Effector memory CD8-positive, alpha-beta T cell (primary cell): ENCODE data around the gene CCDC78.

Experiments used
- ATAC-seq: fragments of 150-1000 bp; cut with Tn5 transposase; replicated peaks from 2 replicates; pipeline ENCODE4 v1.10.0; 2021; ENCODE audit warnings: mild to moderate bottlenecking, moderate library complexity
- DNase-seq, 3 experiments: peaks; one replicate each; pipeline ENCODE4 v3.0.0; 2021
- H3K27ac Mint-ChIP-seq, 2 donors: one replicate each; pipeline ENCODE4 v1.8.0; 2022; ENCODE audit warnings: mild to moderate bottlenecking in 2 of 2, mixed read lengths in 2 of 2, moderate library complexity in 2 of 2
- H3K27me3 Mint-ChIP-seq, 2 donors: one replicate each; pipeline ENCODE4 v1.8.0; 2022; ENCODE audit warnings: mixed read lengths in 2 of 2
- H3K36me3 Mint-ChIP-seq: one replicate; pipeline ENCODE4 v1.8.0; 2022; ENCODE audit warnings: mild to moderate bottlenecking, moderate library complexity, mixed read lengths; ENCODE audit not compliant: insufficient read depth
- H3K4me1 Mint-ChIP-seq, 2 donors: one replicate each; pipeline ENCODE4 v1.8.0; 2022; ENCODE audit warnings: low read depth in 2 of 2, mixed read lengths in 2 of 2
- H3K4me3 Mint-ChIP-seq, 2 donors: one replicate each; pipeline ENCODE4 v1.8.0; 2022; ENCODE audit warnings: mild to moderate bottlenecking in 2 of 2, mixed read lengths in 2 of 2, moderate library complexity in 2 of 2
- H3K9me3 Mint-ChIP-seq, 2 donors: one replicate each; pipeline ENCODE4 v1.8.0; 2022; ENCODE audit warnings: mixed read lengths in 2 of 2

CCDC78 gene

DNA sequence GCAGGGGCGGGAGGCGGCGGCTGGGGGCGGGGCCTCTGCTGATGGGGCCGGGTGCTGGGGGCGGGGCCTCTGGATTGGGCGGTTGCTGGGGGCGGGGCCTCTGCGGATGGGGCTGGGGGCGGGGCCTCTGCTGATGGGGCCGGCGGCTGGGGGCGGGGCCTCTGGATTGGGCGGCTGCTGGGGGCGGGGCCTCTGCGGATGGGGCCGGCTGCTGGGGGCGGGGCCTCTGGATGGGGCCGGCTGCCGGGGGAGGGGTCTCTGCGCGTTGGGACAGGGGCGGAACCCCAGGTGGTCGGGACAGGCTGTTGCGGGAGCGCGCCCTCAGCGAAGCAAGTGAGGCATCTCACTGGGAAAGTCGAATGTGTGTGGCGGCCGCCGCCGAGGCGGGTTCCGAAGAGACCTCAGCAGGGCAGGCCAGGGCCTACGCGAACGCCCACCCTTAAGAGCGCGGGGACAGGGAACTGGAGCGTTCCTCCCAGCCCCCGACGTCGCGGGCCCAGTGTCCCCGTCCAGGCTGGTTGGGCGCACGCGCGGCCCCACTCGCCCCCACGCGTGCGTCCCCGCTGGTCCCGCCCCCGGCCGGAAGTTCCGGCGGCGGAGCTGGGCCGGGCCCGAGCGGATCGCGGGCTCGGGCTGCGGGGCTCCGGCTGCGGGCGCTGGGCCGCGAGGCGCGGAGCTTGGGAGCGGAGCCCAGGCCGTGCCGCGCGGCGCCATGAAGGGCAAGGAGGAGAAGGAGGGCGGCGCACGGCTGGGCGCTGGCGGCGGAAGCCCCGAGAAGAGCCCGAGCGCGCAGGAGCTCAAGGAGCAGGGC is 46.2 kb downstream of the CCDC78 start, which contains the start of gene STUB1:
Gene STUB1 (plus strand): TSS at position 597 of the 811 bp plus-strand sequence. CDS start 116 bp downstream, at position 713.
- Mint-ChIP-seq H3K4me1 (peaks cover 10 to 35% of the 10 kb centered on the region in 2 donors), H3K36me3 (peaks cover 35% of the 10 kb centered on the region), H3K4me3 (peak within 1 kb of the TSS; percentile 75 to 78), H3K9me3 (no peaks in the 10 kb centered on the region), H3K27ac (peak within 1 kb of the TSS; percentile 44 to 62), H3K27me3 (peaks cover 0 to 3% of the 10 kb centered on the region in 2 donors)
- DNase-seq (peak; percentile 70 to 76 (median 76)), ATAC-seq (peak; percentile 48)

DNA sequence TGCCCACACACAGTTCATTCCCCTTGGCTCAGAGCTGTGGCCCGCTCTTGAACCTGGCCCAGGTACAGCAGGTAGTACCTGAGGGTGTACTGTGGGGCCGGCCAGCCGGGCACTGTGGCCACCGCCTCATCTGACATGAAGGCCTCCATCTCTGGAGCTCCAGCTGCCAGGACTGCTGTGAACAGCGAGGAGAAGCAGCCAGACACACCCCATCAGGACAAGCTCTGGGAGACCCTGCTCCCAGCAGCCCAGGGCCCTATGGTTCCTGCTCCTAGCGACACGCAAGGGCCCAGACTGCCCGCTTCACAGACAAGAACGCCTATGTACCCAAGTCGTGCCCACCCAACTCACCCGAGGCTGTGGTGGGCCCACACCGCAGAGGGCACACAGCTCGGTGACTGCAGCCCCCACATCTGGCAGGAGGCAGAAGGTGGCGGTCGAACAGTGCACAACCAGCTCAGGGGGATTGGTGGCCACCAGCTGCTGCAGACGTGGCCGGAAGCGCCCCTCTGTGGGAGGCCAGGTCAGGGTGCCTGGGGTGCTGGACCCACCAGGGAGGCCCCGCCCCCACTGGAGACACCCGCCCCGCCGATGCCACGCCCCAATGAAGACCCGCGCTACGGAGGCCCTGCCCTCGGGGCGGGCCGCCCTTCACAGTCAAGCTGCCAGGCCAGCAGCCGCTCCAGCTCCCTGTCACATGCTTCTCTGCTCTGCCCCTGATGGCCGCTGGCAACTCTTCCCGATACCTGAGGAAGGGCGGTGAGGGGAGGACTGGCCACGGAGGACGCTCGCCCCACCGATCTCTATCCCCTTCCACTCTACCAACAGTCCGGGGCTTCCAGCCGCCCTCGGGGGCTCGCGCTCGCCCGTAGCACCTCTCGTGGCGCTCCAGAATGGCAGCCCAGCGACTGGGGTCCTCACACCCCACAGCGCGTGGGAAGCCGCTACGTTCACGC is 47.1 kb downstream of the CCDC78 start:
- Mint-ChIP-seq H3K9me3 (no peaks in the 10 kb centered on the region), H3K4me1 (peaks cover 11 to 36% of the 10 kb centered on the region in 2 donors), H3K27me3 (peaks cover 0 to 6% of the 10 kb centered on the region in 2 donors), H3K27ac (peak overlapping the region; percentile 25 to 62), H3K4me3 (peak overlapping the region; percentile 75 to 78), H3K36me3 (peaks cover 31% of the 10 kb centered on the region)
- ATAC-seq (peak; percentile 6), DNase-seq (peak in 2 of 3 experiments; percentile 33 to 35)

DNA sequence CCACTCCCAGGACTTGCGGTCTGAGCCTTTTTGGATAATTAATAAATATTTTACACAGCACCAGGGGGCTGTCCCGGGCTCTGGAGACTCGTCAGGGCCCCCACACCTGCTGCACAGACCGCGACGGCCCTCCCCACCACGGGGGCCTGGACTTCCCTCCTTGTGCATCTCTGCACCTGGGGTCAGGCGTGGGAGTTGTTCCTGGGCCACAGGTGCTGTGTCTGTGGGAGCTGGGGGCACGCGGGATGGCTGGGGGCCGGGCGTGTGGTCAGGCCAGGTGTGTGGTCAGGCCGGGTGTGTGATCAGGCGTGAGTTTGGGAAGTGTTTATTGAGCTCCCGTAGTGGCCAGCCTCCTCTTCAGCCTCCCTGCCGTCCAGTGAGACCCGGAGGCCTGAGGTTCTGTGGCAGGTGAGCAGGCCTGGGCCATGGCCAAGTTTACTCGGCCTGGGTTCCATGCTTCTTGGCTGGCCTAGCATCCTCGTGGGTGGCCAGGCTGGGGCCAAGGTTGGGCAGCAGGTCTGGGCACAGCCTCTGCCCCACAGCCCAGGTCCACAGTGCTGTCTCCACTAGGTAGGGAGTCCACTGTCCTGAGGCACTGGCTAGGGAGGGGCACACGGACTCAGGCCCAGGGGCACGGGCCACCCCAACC is 47.9 kb downstream of the CCDC78 start:
- Mint-ChIP-seq H3K4me3 (peak overlapping the region; percentile 75 to 78), H3K27me3 (peaks cover 0 to 6% of the 10 kb centered on the region in 2 donors), H3K36me3 (peaks cover 24% of the 10 kb centered on the region), H3K9me3 (no peaks in the 10 kb centered on the region), H3K4me1 (peaks cover 11 to 35% of the 10 kb centered on the region in 2 donors), H3K27ac (peak overlapping the region in 1 of 2 donors; percentile 62)
- DNase-seq (no peak), ATAC-seq (no peak)

DNA sequence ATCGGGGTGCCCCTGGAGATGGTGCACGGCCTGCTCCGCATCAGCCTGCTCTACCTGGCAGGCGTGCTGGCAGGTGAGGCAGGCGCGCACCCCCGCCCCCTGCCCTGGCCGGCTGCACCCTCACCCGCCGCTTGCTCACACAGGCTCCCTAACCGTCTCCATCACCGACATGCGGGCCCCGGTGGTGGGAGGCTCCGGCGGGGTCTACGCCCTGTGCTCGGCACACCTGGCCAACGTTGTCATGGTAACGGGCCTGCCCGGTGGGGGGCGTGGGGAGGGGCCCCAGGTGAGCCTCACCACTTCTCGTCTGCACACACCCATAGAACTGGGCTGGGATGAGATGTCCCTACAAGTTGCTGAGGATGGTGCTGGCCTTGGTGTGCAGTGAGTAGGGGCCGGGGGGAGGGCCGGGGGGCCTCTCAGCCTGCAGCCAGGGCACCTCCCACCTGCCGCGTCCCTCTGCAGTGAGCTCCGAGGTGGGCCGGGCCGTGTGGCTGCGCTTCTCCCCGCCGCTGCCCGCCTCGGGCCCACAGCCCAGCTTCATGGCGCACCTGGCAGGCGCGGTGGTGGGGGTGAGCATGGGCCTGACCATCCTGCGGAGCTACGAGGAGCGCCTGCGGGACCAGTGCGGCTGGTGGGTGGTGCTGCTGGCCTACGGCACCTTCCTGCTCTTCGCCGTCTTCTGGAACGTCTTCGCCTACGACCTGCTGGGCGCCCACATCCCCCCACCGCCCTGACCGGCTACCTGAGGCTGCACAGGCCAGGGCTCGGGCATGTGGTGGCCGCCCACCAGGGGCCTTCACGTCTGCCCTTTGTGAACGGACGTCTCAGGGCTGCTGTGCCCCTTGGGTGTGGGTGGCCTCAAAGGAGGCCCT is 48.7 kb downstream of the CCDC78 start:
- Mint-ChIP-seq H3K4me3 (peak overlapping the region in 1 of 2 donors; percentile 45), H3K9me3 (no peaks in the 10 kb centered on the region), H3K27me3 (peaks cover 0 to 6% of the 10 kb centered on the region in 2 donors), H3K36me3 (peaks cover 17% of the 10 kb centered on the region), H3K27ac (no peak overlapping the region), H3K4me1 (peaks cover 11 to 31% of the 10 kb centered on the region in 2 donors)
- DNase-seq (no peak), ATAC-seq (no peak)

DNA sequence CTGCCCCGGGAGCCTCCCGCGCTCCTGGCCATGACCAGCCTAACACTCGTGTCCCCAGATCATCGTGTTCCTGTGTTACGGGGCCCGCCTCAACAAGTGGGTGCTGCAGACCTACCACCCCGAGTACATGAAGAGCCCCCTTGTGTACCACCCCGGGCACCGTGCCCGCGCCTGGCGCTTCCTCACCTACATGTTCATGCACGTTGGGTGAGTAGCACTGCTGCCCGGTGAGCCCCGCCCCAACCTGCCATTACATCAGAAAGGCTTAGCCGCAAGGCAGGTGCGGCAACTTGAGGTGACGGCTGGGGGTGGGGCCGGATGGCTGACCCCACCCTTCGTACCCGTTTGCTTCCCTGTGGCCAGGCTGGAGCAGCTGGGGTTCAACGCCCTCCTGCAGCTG is 49.3 kb downstream of the CCDC78 start:
- ATAC-seq, result no peak
- no peak for DNase-seq
- Mint-ChIP-seq H3K27ac (no peak overlapping the region), H3K4me3 (no peak overlapping the region), H3K27me3 (peaks cover 0 to 6% of the 10 kb centered on the region in 2 donors), H3K9me3 (no peaks in the 10 kb centered on the region), H3K36me3 (peaks cover 11% of the 10 kb centered on the region), H3K4me1 (peaks cover 11 to 26% of the 10 kb centered on the region in 2 donors)

DNA sequence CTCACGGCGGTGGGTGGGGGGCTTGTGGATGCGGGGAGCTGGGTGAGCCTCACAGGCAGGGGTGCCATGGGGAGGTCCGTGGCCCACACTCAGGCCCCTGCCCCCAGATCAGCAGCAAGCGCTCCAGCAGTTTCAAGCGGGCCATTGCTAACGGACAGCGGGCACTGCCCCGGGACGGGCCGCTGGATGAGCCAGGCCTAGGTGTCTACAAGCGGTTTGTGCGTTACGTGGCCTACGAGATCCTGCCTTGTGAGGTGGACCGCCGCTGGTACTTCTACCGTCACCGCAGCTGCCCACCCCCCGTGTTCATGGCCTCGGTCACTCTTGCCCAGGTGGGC is 49.7 kb downstream of the CCDC78 start:
- no peak for ATAC-seq
- H3K36me3 Mint-ChIP-seq, result peaks cover 7% of the 10 kb centered on the region
- no peak overlapping the region for H3K4me3 Mint-ChIP-seq
- H3K9me3 Mint-ChIP-seq, result no peaks in the 10 kb centered on the region
- DNase-seq, result no peak
- H3K27ac Mint-ChIP-seq, result no peak overlapping the region
- peaks cover 0 to 6% of the 10 kb centered on the region in 2 donors for H3K27me3 Mint-ChIP-seq
- peaks cover 8 to 22% of the 10 kb centered on the region in 2 donors for H3K4me1 Mint-ChIP-seq

DNA sequence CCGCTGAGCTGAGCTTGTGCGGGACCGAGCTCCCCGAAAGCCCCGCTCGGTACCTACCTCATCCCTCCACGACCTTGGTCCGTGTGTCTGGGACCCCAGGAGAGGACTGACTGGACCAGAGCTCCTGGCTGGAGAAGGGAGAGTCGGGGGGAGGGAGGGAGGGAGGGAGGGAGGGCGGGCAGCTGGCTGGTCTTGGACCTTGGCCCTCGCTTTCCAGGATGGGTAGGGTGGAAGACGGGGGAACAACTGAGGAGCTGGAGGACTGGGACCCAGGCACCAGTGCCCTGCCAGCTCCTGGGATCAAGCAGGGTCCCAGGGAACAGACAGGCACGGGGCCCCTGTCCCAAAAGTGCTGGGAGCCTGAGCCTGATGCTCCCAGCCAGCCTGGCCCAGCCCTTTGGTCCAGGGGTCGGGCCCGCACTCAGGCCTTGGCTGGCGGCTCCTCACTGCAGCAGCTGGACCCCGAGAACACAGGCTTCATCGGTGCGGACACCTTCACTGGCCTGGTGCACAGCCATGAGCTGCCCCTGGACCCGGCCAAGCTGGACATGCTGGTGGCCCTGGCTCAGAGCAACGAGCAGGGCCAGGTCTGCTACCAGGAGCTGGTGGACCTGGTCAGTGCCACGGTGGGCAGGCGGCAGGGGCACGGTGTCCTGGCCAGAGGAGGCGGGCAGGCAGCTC is 50.2 kb downstream of the CCDC78 start:
- Mint-ChIP-seq H3K27ac (no peak overlapping the region), H3K27me3 (peaks cover 0 to 6% of the 10 kb centered on the region in 2 donors), H3K36me3 (peaks cover 2% of the 10 kb centered on the region), H3K4me3 (no peak overlapping the region), H3K9me3 (no peaks in the 10 kb centered on the region), H3K4me1 (peaks cover 8 to 18% of the 10 kb centered on the region in 2 donors)
- no peak for DNase-seq
- ATAC-seq, result no peak

DNA sequence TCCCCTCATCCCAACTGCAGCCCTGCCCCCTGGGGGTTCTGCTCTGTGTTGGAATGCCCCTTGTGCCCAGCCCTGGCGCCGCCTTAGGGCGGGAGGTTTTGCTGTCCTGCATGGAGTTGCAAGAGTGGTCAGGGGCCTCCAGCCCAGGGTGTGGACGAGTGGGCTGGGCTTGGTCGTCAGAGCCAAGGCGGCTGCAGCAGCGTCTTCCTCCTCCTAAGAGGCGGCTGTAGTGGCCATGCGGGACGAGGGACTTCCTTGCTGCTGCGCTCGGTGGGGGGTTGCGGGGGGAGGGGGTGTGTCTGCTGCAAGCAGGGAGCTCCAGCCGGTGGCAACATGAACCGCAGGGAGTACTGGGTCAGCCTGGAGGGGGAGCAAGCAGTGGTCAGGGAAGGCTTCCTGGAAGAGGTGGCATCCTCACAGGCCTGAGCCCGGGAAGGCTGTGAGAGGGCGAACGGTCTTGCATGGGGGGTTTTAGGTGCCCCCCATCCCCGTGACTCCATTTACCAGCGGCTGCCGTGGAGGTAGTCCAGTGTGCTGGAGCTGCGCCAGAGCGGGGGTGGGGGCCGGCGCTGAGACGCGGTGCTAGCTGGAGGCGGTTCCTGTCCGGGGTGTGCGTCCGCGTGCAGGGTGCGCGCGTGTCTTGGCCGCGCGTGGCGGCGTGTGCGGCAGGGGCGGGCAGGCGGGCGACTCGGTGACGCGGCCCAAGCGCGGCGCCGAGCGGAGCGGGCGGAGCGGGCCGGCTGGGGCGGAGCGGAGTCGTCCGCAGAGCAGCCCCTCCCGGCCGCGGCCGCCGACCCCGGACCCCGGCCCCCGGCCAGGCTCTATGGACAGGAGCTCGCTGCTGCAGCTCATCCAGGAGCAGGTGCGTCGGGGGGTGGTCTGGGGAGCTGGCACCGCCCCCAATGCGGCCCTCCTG is 51.0 kb downstream of the CCDC78 start, which contains the start of gene RHBDL1:
Gene RHBDL1 (plus strand): TSS at position 704 of the 916 bp plus-strand sequence. CDS start 120 bp downstream, at position 824.
- peak within 1 kb of the TSS; percentile 35 to 48 for H3K4me3 Mint-ChIP-seq
- H3K9me3 Mint-ChIP-seq, result no peaks in the 10 kb centered on the region
- H3K4me1 Mint-ChIP-seq, result peaks cover 8 to 17% of the 10 kb centered on the region in 2 donors
- H3K36me3 Mint-ChIP-seq, result peaks cover 1% of the 10 kb centered on the region
- peak within 1 kb of the TSS in 1 of 2 donors; percentile 46 for H3K27ac Mint-ChIP-seq
- H3K27me3 Mint-ChIP-seq, result peaks cover 0 to 6% of the 10 kb centered on the region in 2 donors
- no peak for DNase-seq
- no peak for ATAC-seq

DNA sequence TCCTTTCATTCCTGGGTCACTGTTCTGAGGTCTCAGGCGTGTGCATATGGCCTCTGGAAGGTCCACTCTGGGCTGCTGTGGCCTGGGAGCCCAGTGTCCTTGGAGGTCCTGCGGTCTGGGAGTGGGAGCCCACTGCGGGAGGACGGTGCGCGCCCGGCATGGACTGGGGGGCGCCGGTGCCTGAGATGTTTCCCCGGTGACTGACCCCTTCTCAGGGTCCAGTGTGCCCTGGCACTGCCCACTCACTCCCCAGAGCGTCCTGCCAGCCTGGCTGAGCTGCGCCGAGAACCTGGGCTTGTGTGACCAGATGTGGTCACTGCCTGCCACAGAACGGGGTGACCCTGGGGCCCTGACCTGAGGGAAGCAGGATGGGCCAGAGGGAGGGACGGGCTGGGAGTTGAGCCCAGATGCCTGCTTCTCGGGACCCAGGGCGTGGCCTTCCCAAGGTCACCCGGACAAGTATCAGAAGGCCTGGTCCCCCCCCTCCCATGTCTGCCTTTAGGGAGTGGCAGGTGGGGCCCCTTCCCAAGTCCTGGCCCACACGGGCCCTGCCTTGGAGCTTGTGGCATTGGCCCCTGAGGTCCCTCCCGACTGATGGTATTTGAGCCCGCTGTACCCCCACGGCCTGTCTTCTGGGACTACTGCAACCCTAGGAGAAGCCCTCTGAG is 51.9 kb downstream of the CCDC78 start:
- no peaks in the 10 kb centered on the region for H3K9me3 Mint-ChIP-seq
- DNase-seq (no peak), ATAC-seq (no peak)
- peaks cover 9% of the 10 kb centered on the region for H3K36me3 Mint-ChIP-seq
- peaks cover 0 to 6% of the 10 kb centered on the region in 2 donors for H3K27me3 Mint-ChIP-seq
- peak overlapping the region in 1 of 2 donors; percentile 46 for H3K27ac Mint-ChIP-seq
- H3K4me1 Mint-ChIP-seq, result peaks cover 5 to 17% of the 10 kb centered on the region in 2 donors
- H3K4me3 Mint-ChIP-seq, result peak overlapping the region in 1 of 2 donors; percentile 48

DNA sequence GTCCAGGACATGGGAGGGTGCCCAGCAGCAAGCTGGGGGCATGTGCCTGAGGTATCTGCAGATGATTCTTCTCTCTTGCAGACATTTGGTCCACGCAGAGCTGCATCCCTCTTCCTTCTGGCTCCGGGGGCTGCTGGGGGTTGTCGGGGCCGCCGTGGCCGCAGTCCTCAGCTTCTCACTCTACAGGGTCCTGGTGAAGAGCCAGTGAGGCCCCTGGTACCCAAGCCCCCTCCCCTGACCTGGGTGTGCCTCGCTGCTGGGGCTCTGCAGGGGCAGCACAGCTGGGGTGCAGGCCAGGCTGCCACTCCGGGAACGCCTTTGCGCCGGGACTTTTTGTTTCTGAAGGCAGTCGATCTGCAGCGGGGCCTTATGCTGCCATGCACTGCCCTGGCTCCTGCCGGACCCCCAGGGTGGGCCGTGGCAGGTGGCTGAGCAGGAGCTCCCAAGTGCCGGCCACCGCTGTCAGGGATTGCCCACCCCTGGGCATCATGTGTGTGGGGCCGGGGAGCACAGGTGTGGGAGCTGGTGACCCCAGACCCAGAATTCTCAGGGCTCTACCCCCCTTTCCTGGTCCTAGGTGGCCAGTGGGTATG is 52.7 kb downstream of the CCDC78 start:
- Mint-ChIP-seq H3K4me1 (peaks cover 7 to 16% of the 10 kb centered on the region in 2 donors), H3K4me3 (no peak overlapping the region), H3K27me3 (peaks cover 0 to 6% of the 10 kb centered on the region in 2 donors), H3K9me3 (no peaks in the 10 kb centered on the region), H3K36me3 (peaks cover 13% of the 10 kb centered on the region), H3K27ac (no peak overlapping the region)
- DNase-seq (no peak), ATAC-seq (no peak)
